Measurements from ENCODE around the gene SCYL1.
A peak's percentile ranks its signal among the peaks of the same experiment; 100 is the strongest.

Gene SCYL1

DNA sequence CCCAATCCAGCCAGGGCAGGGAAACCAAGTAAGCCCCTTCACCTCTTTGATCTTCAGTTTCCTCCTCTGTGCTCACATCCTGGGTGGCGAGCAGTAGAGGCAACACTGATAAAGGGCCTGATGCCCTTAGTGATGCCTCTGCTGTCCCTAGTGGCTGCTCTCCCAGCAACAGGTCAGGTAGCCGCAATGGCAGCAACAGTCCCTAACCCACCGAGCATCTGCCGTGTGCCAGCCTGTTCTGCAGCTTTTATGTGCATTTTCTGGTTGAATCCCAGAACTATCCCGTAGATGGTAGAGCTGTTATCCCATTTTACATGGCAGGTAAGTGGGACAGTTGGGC lies 5.2 kb downstream of the SCYL1 start:
- H3K4me1 Mint-ChIP-seq = peaks cover 3% of the 10 kb centered on the region
- H3K27me3 Mint-ChIP-seq (ENCODE audit: low read depth) = peaks cover 5% of the 10 kb centered on the region
- no peaks in the 10 kb centered on the region for H3K9me3 Mint-ChIP-seq
- no peak overlapping the region for H3K27ac Mint-ChIP-seq
- peak overlapping the region; percentile 26 to 61 (median 38) for H3K4me3 Mint-ChIP-seq
- H3K36me3 Mint-ChIP-seq (ENCODE audit: low read depth) = peaks cover 33% of the 10 kb centered on the region
- TF ChIP-seq, protein P1, sequence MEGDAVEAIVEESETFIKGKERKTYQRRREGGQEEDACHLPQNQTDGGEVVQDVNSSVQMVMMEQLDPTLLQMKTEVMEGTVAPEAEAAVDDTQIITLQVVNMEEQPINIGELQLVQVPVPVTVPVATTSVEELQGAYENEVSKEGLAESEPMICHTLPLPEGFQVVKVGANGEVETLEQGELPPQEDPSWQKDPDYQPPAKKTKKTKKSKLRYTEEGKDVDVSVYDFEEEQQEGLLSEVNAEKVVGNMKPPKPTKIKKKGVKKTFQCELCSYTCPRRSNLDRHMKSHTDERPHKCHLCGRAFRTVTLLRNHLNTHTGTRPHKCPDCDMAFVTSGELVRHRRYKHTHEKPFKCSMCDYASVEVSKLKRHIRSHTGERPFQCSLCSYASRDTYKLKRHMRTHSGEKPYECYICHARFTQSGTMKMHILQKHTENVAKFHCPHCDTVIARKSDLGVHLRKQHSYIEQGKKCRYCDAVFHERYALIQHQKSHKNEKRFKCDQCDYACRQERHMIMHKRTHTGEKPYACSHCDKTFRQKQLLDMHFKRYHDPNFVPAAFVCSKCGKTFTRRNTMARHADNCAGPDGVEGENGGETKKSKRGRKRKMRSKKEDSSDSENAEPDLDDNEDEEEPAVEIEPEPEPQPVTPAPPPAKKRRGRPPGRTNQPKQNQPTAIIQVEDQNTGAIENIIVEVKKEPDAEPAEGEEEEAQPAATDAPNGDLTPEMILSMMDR (IDR thresholded peaks at IDR 0.05; ENCODE audit: unreplicated experiment in 3 of 3) = peak; percentile 21 to 30 (median 26)

DNA sequence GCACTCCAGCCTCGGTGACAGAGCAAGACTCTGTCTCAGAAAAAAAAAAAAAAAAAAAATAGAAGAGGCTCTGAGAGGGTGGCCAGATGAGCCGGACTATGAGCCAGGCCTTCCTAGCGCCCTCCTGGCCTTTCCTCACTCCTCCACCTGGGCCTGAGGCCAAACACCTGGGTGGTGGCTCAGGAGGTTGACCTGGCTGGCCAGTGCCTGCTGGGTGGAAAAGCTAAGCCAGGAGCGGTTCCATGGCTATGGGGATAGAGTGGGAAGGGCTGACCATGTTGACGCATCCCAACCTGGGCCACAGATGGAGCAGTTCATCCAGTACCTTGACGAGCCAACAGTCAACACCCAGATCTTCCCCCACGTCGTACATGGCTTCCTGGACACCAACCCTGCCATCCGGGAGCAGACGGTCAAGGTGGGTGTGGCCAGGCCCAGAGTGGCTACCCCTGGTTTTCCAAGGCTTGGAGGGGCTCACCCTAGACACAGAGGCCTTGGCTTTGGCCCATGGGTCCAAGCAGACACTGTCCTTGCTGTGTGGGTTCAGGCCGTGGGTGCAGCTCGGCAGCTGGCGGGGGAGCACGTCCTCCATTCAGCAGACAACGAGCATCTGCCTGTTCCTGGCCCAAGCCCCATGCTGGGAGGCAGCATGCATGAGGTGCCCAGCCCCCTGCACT lies 7.6 kb downstream of the SCYL1 start:
- H3K9me3 Mint-ChIP-seq = no peaks in the 10 kb centered on the region
- H3K4me3 Mint-ChIP-seq = no peak overlapping the region
- H3K4me1 Mint-ChIP-seq = peaks cover 2% of the 10 kb centered on the region
- TF ChIP-seq, protein P1 (IDR thresholded peaks at IDR 0.05; ENCODE audit: unreplicated experiment in 3 of 3) = no peak
- peaks cover 47% of the 10 kb centered on the region for H3K36me3 Mint-ChIP-seq (ENCODE audit: low read depth)
- no peak overlapping the region for H3K27ac Mint-ChIP-seq
- peaks cover 11% of the 10 kb centered on the region for H3K27me3 Mint-ChIP-seq (ENCODE audit: low read depth)

DNA sequence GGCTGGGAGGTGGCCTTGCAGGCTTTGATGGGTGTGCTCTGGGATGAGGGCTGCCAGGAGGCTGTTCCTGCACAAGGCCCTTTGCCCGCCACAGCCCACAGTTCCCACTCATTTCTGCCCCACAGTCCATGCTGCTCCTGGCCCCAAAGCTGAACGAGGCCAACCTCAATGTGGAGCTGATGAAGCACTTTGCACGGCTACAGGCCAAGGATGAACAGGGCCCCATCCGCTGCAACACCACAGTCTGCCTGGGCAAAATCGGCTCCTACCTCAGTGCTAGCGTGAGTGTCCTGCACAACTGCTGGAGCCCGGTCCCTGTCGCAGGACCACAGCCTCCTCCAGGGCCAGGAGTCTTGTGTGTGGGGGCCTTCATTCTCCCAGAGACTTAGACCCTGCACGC lies 10.2 kb downstream of the SCYL1 start:
- Mint-ChIP-seq H3K9me3 (no peaks in the 10 kb centered on the region), H3K4me3 (no peak overlapping the region), H3K36me3 (ENCODE audit: low read depth) (peaks cover 38% of the 10 kb centered on the region), H3K27ac (no peak overlapping the region), H3K4me1 (peaks cover 6% of the 10 kb centered on the region), H3K27me3 (ENCODE audit: low read depth) (peaks cover 17% of the 10 kb centered on the region)
- TF ChIP-seq, protein P1 (IDR thresholded peaks at IDR 0.05; ENCODE audit: unreplicated experiment in 3 of 3) = no peak

DNA sequence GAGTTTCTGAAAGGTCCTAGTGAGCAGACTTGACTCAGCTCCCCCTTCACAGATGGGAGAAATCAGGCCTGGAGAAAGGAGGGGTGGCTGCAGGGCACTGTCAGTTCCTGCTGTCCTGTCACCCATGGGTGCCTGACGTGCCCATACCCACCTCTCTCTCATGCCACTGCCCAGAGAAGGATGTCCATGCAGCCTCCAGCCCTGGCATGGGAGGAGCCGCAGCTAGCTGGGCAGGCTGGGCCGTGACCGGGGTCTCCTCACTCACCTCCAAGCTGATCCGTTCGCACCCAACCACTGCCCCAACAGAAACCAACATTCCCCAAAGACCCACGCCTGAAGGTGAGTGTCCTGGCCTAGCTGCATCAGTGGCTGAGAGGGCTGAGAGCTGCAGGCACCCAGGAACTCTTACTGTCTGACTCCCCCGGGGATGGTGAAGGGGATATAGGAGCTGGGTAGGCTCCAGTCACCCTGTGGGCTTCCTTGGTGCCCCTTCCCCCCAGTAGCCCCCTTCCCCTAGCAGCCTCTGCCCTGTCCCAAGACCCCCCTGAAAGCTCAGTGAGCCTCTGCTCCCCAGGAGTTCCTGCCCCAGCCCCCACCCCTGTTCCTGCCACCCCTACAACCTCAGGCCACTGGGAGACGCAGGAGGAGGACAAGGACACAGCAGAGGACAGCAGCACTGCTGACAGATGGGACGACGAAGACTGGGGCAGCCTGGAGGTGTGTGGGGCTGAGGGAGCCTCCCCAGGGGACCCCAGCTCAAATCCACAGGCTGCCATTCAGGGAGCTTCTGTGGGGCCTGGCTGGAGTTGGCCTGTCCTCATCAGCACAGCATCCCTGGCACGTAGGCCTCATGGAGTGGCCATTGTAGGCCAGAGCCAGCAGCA lies 11.8 kb downstream of the SCYL1 start:
- peaks cover 11% of the 10 kb centered on the region for H3K4me1 Mint-ChIP-seq
- H3K27me3 Mint-ChIP-seq (ENCODE audit: low read depth) = peaks cover 13% of the 10 kb centered on the region
- H3K27ac Mint-ChIP-seq = no peak overlapping the region
- TF ChIP-seq, protein P1 (IDR thresholded peaks at IDR 0.05; ENCODE audit: unreplicated experiment in 3 of 3) = no peak
- no peaks in the 10 kb centered on the region for H3K9me3 Mint-ChIP-seq
- H3K4me3 Mint-ChIP-seq = no peak overlapping the region
- peaks cover 26% of the 10 kb centered on the region for H3K36me3 Mint-ChIP-seq (ENCODE audit: low read depth)

DNA sequence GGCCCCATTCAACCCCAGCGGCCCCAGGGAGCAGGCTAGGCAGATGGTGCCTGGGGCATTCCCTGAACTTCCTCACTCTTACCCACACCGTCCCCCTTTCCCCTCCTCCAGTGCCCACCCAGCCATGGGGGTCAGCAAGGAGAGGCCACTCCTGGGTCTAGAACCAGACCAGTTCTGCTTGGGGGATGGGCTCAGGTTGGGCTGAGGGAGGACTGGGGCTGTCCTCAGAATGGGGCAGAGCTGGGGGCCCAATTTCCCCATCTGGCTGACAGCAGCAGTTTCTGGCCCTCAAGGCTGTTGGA lies 12.4 kb downstream of the SCYL1 start:
- H3K27ac Mint-ChIP-seq = no peak overlapping the region
- peak overlapping the region; percentile 26 to 43 (median 34) for H3K4me3 Mint-ChIP-seq
- H3K9me3 Mint-ChIP-seq = no peaks in the 10 kb centered on the region
- TF ChIP-seq, protein P1 (IDR thresholded peaks at IDR 0.05; ENCODE audit: unreplicated experiment in 3 of 3) = no peak
- H3K4me1 Mint-ChIP-seq = peaks cover 16% of the 10 kb centered on the region
- H3K27me3 Mint-ChIP-seq (ENCODE audit: low read depth) = peaks cover 17% of the 10 kb centered on the region
- peaks cover 27% of the 10 kb centered on the region for H3K36me3 Mint-ChIP-seq (ENCODE audit: low read depth)
